GM12801 (cell line): ENCODE data around the gene TEKT5.

Source experiments
- TF ChIP-seq, protein P1 (sequence below): IDR thresholded peaks from one replicate; pipeline ENCODE4 v1.5.1; 2011; ENCODE audit warnings: control low read depth; ENCODE audit not compliant: insufficient read length; ENCODE audit errors: extremely low read depth

Gene TEKT5

GRCh38 chr16:10578474-10579316 is 116.0 kb downstream of the TEKT5 start:
- TF ChIP-seq, protein P1, sequence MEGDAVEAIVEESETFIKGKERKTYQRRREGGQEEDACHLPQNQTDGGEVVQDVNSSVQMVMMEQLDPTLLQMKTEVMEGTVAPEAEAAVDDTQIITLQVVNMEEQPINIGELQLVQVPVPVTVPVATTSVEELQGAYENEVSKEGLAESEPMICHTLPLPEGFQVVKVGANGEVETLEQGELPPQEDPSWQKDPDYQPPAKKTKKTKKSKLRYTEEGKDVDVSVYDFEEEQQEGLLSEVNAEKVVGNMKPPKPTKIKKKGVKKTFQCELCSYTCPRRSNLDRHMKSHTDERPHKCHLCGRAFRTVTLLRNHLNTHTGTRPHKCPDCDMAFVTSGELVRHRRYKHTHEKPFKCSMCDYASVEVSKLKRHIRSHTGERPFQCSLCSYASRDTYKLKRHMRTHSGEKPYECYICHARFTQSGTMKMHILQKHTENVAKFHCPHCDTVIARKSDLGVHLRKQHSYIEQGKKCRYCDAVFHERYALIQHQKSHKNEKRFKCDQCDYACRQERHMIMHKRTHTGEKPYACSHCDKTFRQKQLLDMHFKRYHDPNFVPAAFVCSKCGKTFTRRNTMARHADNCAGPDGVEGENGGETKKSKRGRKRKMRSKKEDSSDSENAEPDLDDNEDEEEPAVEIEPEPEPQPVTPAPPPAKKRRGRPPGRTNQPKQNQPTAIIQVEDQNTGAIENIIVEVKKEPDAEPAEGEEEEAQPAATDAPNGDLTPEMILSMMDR: no peak
